Measurements from ENCODE around the gene CASP14.

DNA sequence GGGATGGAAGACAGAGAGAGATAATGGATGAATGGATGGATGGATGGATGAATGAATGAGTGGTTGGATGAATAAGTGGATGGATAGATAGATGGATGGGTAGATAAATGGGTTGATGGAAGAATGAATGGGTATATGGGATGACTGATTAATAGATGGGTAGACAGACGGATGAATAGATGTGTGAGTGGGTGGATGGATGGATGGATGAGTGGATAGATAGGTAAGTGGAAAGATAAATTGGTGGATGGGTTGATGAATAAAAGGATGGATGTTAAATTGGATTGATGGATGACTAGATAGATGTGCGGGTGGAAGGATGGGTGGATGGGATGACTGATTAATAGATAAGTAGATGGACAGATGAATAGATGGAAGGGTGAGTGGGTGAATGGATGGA, 1.4 kb downstream of the CASP14 start:
- TF ChIP-seq, protein P1, sequence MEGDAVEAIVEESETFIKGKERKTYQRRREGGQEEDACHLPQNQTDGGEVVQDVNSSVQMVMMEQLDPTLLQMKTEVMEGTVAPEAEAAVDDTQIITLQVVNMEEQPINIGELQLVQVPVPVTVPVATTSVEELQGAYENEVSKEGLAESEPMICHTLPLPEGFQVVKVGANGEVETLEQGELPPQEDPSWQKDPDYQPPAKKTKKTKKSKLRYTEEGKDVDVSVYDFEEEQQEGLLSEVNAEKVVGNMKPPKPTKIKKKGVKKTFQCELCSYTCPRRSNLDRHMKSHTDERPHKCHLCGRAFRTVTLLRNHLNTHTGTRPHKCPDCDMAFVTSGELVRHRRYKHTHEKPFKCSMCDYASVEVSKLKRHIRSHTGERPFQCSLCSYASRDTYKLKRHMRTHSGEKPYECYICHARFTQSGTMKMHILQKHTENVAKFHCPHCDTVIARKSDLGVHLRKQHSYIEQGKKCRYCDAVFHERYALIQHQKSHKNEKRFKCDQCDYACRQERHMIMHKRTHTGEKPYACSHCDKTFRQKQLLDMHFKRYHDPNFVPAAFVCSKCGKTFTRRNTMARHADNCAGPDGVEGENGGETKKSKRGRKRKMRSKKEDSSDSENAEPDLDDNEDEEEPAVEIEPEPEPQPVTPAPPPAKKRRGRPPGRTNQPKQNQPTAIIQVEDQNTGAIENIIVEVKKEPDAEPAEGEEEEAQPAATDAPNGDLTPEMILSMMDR (IDR thresholded peaks at IDR 0.05): no peak
- no peak for TF ChIP-seq POLR2A (IDR thresholded peaks at IDR 0.05)
- TF ChIP-seq POLR2AphosphoS5 (IDR thresholded peaks at IDR 0.05): no peak

Measured in prostate gland (tissue), 2 donors.